PC-9 (cell line): Measurements from ENCODE around the gene ABCC6. TPM values are rescaled to one million over a fixed set of nuclear protein-coding genes. Genes with fewer than 3 reads are reported as not detected.

ENCODE experiments used
- BruUV-seq: library from RNA; stranded (reverse); fragments of 400-500 nt; replicated peaks from 2 replicates; lab custom pipeline; 2021; lab: Mats Ljungman, UMichigan
- CTCF ChIA-PET: fragments of 300-600 bp; sonication (Branson Sonifier 250); formaldehyde crosslinking; loops from one replicate; lab custom pipeline; 2022; ENCODE audit warnings: antibody characterized with exemption; lab: Charles Lee
- POLR2A ChIA-PET: fragments of 300-600 bp; sonication (Branson Sonifier 250); formaldehyde crosslinking; loops from one replicate; lab custom pipeline; 2022; ENCODE audit warnings: antibody characterized with exemption; ENCODE audit not compliant: unreplicated experiment; lab: Charles Lee
- DNase-seq, 2 experiments: peaks; one replicate each; pipeline versions ENCODE4 v3.0.0 to v3.0.0-alpha.2; 2015 to 2022; ENCODE audit warnings: mixed read lengths in 1 of 2
- H2AFZ ChIP-seq: fragments of 200-600 bp; sonication (generic); 2 replicates; pipeline ENCODE4 v1.8.1; 2017; ENCODE audit warnings: antibody characterized with exemption
- H3F3A ChIP-seq: fragments of 200-600 bp; sonication (generic); 2 replicates; pipeline ENCODE4 v1.8.1; 2017; ENCODE audit warnings: antibody characterized with exemption, mild to moderate bottlenecking, low read depth; ENCODE audit not compliant: insufficient read depth
- H3K27ac ChIP-seq: fragments of 200-600 bp; sonication (generic); 2 replicates; pipeline ENCODE4 v1.6.1; 2016; ENCODE audit warnings: mixed run types
- H3K27me3 ChIP-seq: fragments of 200-600 bp; sonication (generic); 2 replicates; pipeline ENCODE4 v1.6.1; 2016; ENCODE audit warnings: low read depth, mixed run types; ENCODE audit not compliant: insufficient read depth
- H3K36me3 ChIP-seq: fragments of 200-600 bp; sonication (generic); 2 replicates; pipeline ENCODE4 v1.6.1; 2016; ENCODE audit warnings: low read depth, mixed run types
- H3K4me1 ChIP-seq: fragments of 200-600 bp; sonication (generic); replicated peaks from 2 replicates; pipeline ENCODE4 v1.6.1; 2016; ENCODE audit warnings: mixed run types; ENCODE audit not compliant: insufficient read depth
- H3K4me2 ChIP-seq: fragments of 200-600 bp; sonication (generic); 2 replicates; pipeline ENCODE4 v1.6.1; 2017; ENCODE audit warnings: mixed run types
- H3K4me3 ChIP-seq: fragments of 200-600 bp; sonication (generic); 2 replicates; pipeline ENCODE4 v1.6.1; 2016; ENCODE audit warnings: mixed run types
- H3K79me2 ChIP-seq: fragments of 200-600 bp; sonication (generic); 2 replicates; pipeline ENCODE4 v1.6.1; 2017; ENCODE audit warnings: low read depth, mixed run types
- H3K9me2 ChIP-seq: fragments of 200-600 bp; sonication (generic); 2 replicates; pipeline ENCODE4 v1.8.1; 2017; ENCODE audit warnings: mild to moderate bottlenecking; ENCODE audit not compliant: insufficient read depth
- H3K9me3 ChIP-seq: fragments of 200-600 bp; sonication (generic); 2 replicates; pipeline ENCODE4 v1.8.1; 2016; ENCODE audit warnings: low read depth; ENCODE audit not compliant: insufficient read depth
- H4K20me1 ChIP-seq: fragments of 200-600 bp; sonication (generic); 2 replicates; pipeline ENCODE4 v1.8.1; 2017; ENCODE audit not compliant: insufficient read depth
- EZH2 ChIP-seq: fragments of 200-600 bp; sonication (generic); IDR thresholded peaks from 2 replicates; pipeline ENCODE4 v1.8.0; 2017; ENCODE audit warnings: antibody characterized with exemption, low read depth
- intact Hi-C: fragments of 100-400 bp; cut with micrococcal nuclease; formaldehyde crosslinking; loops from one replicate; pipeline ENCODE4 v1.10.0; 2022; ENCODE audit not compliant: unreplicated experiment
- total RNA-seq: library from RNA; stranded (reverse); gene quantifications from 2 replicates; pipeline ENCODE4 v1.2.3, GENCODE V29; 2021
- TF ChIP-seq, protein P1 (sequence below): fragments of 200-600 bp; sonication (generic); conservative IDR thresholded peaks from 2 replicates; pipeline ENCODE4 v1.6.1; 2017; ENCODE audit warnings: mixed run types, antibody characterized with exemption, mild to moderate bottlenecking, moderate library complexity

The ABCC6 gene
- total RNA-seq, 1 experiment from 2014 or later: 2.8 TPM

DNA sequence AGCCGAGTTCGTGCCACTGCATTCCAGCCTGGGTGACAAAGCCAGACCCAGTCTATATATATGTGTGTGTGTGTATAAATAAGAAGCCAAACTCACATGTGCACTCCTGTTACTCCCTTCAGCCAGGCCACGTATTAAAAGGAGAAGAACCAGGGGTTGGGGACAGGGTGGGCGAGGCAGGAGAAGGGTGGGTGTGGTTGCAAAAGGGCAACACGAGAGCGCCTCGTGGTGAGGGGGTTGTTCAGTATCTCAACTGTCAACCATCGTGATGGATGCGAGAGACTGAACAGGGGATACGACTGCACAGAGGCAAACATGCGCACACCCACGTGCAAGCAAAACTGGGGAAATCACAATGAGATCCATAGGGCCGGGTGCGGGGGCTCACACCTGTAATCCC lies 54.9 kb downstream of the ABCC6 start:
- no peaks in the 10 kb centered on the region for H3K27me3 ChIP-seq
- POLR2A ChIA-PET: no interaction called here
- no peaks in the 10 kb centered on the region for H3K4me1 ChIP-seq
- no peak for DNase-seq
- no peaks in the 10 kb centered on the region for H3F3A ChIP-seq
- H2AFZ ChIP-seq: no peak overlapping the region
- no peak overlapping the region for H3K27ac ChIP-seq
- no TSS peak for BruUV-seq
- no peaks in the 10 kb centered on the region for H3K79me2 ChIP-seq
- intact Hi-C loops: no loop called here
- CTCF ChIA-PET: no interaction called here
- no peaks in the 10 kb centered on the region for H4K20me1 ChIP-seq
- no peaks in the 10 kb centered on the region for H3K9me2 ChIP-seq
- H3K4me2 ChIP-seq: no peak overlapping the region
- H3K4me3 ChIP-seq: no peak overlapping the region
- TF ChIP-seq, protein P1, sequence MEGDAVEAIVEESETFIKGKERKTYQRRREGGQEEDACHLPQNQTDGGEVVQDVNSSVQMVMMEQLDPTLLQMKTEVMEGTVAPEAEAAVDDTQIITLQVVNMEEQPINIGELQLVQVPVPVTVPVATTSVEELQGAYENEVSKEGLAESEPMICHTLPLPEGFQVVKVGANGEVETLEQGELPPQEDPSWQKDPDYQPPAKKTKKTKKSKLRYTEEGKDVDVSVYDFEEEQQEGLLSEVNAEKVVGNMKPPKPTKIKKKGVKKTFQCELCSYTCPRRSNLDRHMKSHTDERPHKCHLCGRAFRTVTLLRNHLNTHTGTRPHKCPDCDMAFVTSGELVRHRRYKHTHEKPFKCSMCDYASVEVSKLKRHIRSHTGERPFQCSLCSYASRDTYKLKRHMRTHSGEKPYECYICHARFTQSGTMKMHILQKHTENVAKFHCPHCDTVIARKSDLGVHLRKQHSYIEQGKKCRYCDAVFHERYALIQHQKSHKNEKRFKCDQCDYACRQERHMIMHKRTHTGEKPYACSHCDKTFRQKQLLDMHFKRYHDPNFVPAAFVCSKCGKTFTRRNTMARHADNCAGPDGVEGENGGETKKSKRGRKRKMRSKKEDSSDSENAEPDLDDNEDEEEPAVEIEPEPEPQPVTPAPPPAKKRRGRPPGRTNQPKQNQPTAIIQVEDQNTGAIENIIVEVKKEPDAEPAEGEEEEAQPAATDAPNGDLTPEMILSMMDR: no peak
- no peak for TF ChIP-seq EZH2
- no peaks in the 10 kb centered on the region for H3K9me3 ChIP-seq
- H3K36me3 ChIP-seq: no peaks in the 10 kb centered on the region

DNA sequence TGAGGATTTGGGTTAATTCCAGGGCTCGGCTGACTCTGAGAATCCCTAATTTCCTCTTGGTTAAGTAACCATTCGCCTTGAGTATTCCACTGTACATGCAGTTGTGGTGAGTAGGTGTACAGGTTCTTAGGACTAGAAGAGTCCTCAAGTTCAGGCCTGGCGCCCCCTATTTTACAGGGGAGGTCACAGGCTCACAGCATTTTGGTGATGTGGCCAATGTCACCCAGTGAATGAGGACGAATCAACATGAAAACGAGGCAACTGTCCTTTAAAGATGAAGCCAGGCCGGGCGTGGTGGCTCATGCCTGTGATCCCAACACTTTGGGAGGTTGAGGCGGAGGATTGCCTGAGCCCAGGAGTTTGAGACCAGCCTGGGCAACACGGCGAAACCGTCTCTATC lies 55.4 kb downstream of the ABCC6 start:
- BruUV-seq: no TSS peak
- H2AFZ ChIP-seq: no peak overlapping the region
- DNase-seq: no peak
- no peak overlapping the region for H3K4me2 ChIP-seq
- POLR2A ChIA-PET: no interaction called here
- no peaks in the 10 kb centered on the region for H3K36me3 ChIP-seq
- no peaks in the 10 kb centered on the region for H3K27me3 ChIP-seq
- TF ChIP-seq EZH2: no peak
- TF ChIP-seq, protein P1: no peak
- CTCF ChIA-PET: no interaction called here
- no peaks in the 10 kb centered on the region for H3K9me2 ChIP-seq
- no peaks in the 10 kb centered on the region for H3K79me2 ChIP-seq
- H3K27ac ChIP-seq: no peak overlapping the region
- H4K20me1 ChIP-seq: no peaks in the 10 kb centered on the region
- H3F3A ChIP-seq: no peaks in the 10 kb centered on the region
- H3K4me1 ChIP-seq: no peaks in the 10 kb centered on the region
- no peaks in the 10 kb centered on the region for H3K9me3 ChIP-seq
- H3K4me3 ChIP-seq: no peak overlapping the region
- intact Hi-C loops: no loop called here

GRCh38 chr16:16166949-16167348 lies 56.3 kb downstream of the ABCC6 start:
- CTCF ChIA-PET: interaction anchor here (0.6 kb wide), 1 partner anchor 408 kb away, joined by 5 read pairs; no protein-coding TSS in a partner anchor
- Histone ChIP-seq H3K9me3 (no peaks in the 10 kb centered on the region), H3K36me3 (no peaks in the 10 kb centered on the region), H3K9me2 (no peaks in the 10 kb centered on the region), H2AFZ (no peak overlapping the region), H3K27me3 (no peaks in the 10 kb centered on the region), H3K27ac (no peak overlapping the region), H3F3A (no peaks in the 10 kb centered on the region), H3K4me1 (no peaks in the 10 kb centered on the region), H3K79me2 (no peaks in the 10 kb centered on the region), H4K20me1 (no peaks in the 10 kb centered on the region), H3K4me3 (no peak overlapping the region), H3K4me2 (no peak overlapping the region)
- DNase-seq: no peak
- no TSS peak for BruUV-seq
- intact Hi-C loops: no loop called here
- TF ChIP-seq EZH2: no peak
- TF ChIP-seq, protein P1: no peak
- POLR2A ChIA-PET: no interaction called here
